Psoas muscle (tissue), 8 donors: Measurements from ENCODE around the gene P2RX1. TPM values are rescaled to one million over a fixed set of nuclear protein-coding genes. Genes with fewer than 3 reads are reported as not detected.

ENCODE experiments used
- ATAC-seq, 4 donors: fragments of 200-7000 bp; cut with Tn5 transposase; one replicate each; pipeline ENCODE4 v1.9.1; 2020; ENCODE audit warnings: moderate library complexity in 3 of 4, mild to moderate bottlenecking in 2 of 4
- DNase-seq, 2 donors: peaks; one replicate each; pipeline ENCODE4 v3.0.0-alpha.2; 2020
- H3K27ac ChIP-seq: fragments of 200-600 bp; one replicate; pipeline ENCODE4 v1.8.0; 2022
- H3K27me3 ChIP-seq, 3 donors: fragments of 200-600 bp in 1 of 3; one replicate each; pipeline versions ENCODE4 v1.6.1 to v1.8.0; 2013 to 2022; ENCODE audit warnings: low read length in 2 of 3, mild to moderate bottlenecking in 2 of 3, moderate library complexity in 1 of 3; ENCODE audit not compliant: insufficient read depth in 3 of 3
- H3K36me3 ChIP-seq, 2 donors: fragments of 200-600 bp in 1 of 2; one replicate each; pipeline versions ENCODE4 v1.6.1 to v1.8.0; 2013 to 2022; ENCODE audit warnings: low read depth in 1 of 2, mild to moderate bottlenecking in 1 of 2, moderate library complexity in 1 of 2; ENCODE audit not compliant: insufficient read depth in 1 of 2
- H3K4me1 ChIP-seq: fragments of 200-600 bp; one replicate; pipeline ENCODE4 v1.8.0; 2022
- H3K4me3 ChIP-seq: fragments of 200-600 bp; one replicate; pipeline ENCODE4 v1.8.0; 2022; ENCODE audit warnings: mild to moderate bottlenecking
- H3K9me3 ChIP-seq: fragments of 200-600 bp; one replicate; pipeline ENCODE4 v1.8.0; 2022
- CTCF ChIP-seq: fragments of 200-600 bp; IDR thresholded peaks from one replicate; pipeline ENCODE4 v1.8.0; 2022; ENCODE audit warnings: antibody characterized with exemption
- WGBS, 3 donors: extraction: QIAGEN DNeasy Blood & Tissue Kit; methylation state at CpG; one replicate each; pipeline versions ENCODE4 v1.1.6 to v1.1.7; 2013; 5-methylcytosine and 5-hydroxymethylcytosine counted together
- intact Hi-C, 2 donors: fragments of 100-400 bp; cut with DNase I; formaldehyde crosslinking; loops; one replicate each; pipeline versions ENCODE4 v1.11.0 to v1.14.2; 2022
- polyA plus RNA-seq, 3 donors: library from polyadenylated mRNA; stranded (reverse); fragments of 200-250 nt; gene quantifications; one replicate each; pipeline ENCODE4 v1.2.3, GENCODE V29; 2013
- total RNA-seq, 4 donors: library from RNA; stranded (reverse); fragmentation: NEBNext Ultra II Directional in 2 of 4; extraction: Animal tissue kit (Norgen Biotek cat#: 25700) in 2 of 4; gene quantifications; one replicate each; pipeline versions ENCODE4 v1.2.1 to v1.2.4, GENCODE V29; 2021 to 2023
- donor health status: healthy with polysubstance abuse.
- donor health status: DM: no; HTN: no; CAD: no; lungs with moderate emphysema.
- donor health status: Bipolar disorder and iron deficiency.
- donor health status: healthy.
- donor health status: DM: yes; HTN: yes; CAD: no.
- donor health status: DM: no; HTN: no; CAD: no.
- donor health status: DM: no; HTN: no; CAD: no.
- donor health status: DM: yes; HTN: yes; CAD: no.

Gene P2RX1
- total and polyA plus RNA-seq, 7 donors: 0.06 to 0.94 (median 0.18) TPM

GRCh38 chr17:3956983-3957382 lies 40.7 kb upstream of the P2RX1 start:
- Histone ChIP-seq H3K4me1 (peaks cover 5% of the 10 kb centered on the region), H3K9me3 (no peaks in the 10 kb centered on the region), H3K36me3 (no peaks in the 10 kb centered on the region), H3K27me3 (peaks cover 0 to 9% (median 4%) of the 10 kb centered on the region in 3 donors), H3K4me3 (no peak overlapping the region), H3K27ac (no peak overlapping the region)
- intact Hi-C loops: no loop called here
- 92 to 95% (median 93%) methylated on average over 12 of the region's 12 CpGs for WGBS, 3 donors
- TF ChIP-seq CTCF: no peak
- DNase-seq: no peak
- ATAC-seq: no peak

GRCh38 chr17:3956327-3956957 lies 40.2 kb upstream of the P2RX1 start:
- no peak overlapping the region for H3K4me3 ChIP-seq
- H3K36me3 ChIP-seq: no peaks in the 10 kb centered on the region
- TF ChIP-seq CTCF: no peak
- DNase-seq: no peak
- 43 to 51% (median 51%) methylated on average over 15 of the region's 15 CpGs for WGBS, 3 donors
- peaks cover 0 to 3% (median 0%) of the 10 kb centered on the region in 3 donors for H3K27me3 ChIP-seq
- intact Hi-C loops: no loop called here
- no peak overlapping the region for H3K27ac ChIP-seq
- no peak for ATAC-seq
- H3K9me3 ChIP-seq: no peaks in the 10 kb centered on the region
- H3K4me1 ChIP-seq: peaks cover 5% of the 10 kb centered on the region

- 76 to 89% (median 81%) methylated on average over 10 of the region's 10 CpGs for WGBS, 3 donors
- intact Hi-C loops: no loop called here
- Histone ChIP-seq H3K36me3 (no peaks in the 10 kb centered on the region), H3K27me3 (no peaks in the 10 kb centered on the region), H3K4me3 (no peak overlapping the region), H3K27ac (no peak overlapping the region), H3K4me1 (peaks cover 5% of the 10 kb centered on the region), H3K9me3 (no peaks in the 10 kb centered on the region)
- no peak for DNase-seq
- TF ChIP-seq CTCF: no peak
- ATAC-seq: no peak
Measured at GRCh38 chr17:3955673-3955988, 39.4 kb upstream of the P2RX1 start.

- WGBS, 3 donors: 51 to 58% (median 57%) methylated on average over 18 of the region's 18 CpGs
- H3K27ac ChIP-seq: no peak overlapping the region
- H3K27me3 ChIP-seq: no peaks in the 10 kb centered on the region
- TF ChIP-seq CTCF: no peak
- no peak for ATAC-seq
- intact Hi-C loops: no loop called here
- DNase-seq: no peak
- H3K36me3 ChIP-seq: no peaks in the 10 kb centered on the region
- no peaks in the 10 kb centered on the region for H3K9me3 ChIP-seq
- H3K4me1 ChIP-seq: peaks cover 5% of the 10 kb centered on the region
- no peak overlapping the region for H3K4me3 ChIP-seq
Measured at GRCh38 chr17:3954976-3955672, 38.9 kb upstream of the P2RX1 start.

- intact Hi-C loops: no loop called here
- 89 to 94% (median 92%) methylated on average over 10 of the region's 10 CpGs for WGBS, 3 donors
- DNase-seq (no peak), ATAC-seq (no peak)
- H3K9me3 ChIP-seq: no peaks in the 10 kb centered on the region
- no peak overlapping the region for H3K27ac ChIP-seq
- H3K27me3 ChIP-seq: no peaks in the 10 kb centered on the region
- H3K36me3 ChIP-seq: no peaks in the 10 kb centered on the region
- peaks cover 5% of the 10 kb centered on the region for H3K4me1 ChIP-seq
- no peak overlapping the region for H3K4me3 ChIP-seq
- TF ChIP-seq CTCF: no peak
Measured at GRCh38 chr17:3954086-3954485, 37.8 kb upstream of the P2RX1 start.
